Diencephalon (tissue), 1 donor: ENCODE measurements around the gene RBM27. TPM values are rescaled to one million over a fixed set of nuclear protein-coding genes. Genes with fewer than 3 reads are reported as not detected.

Experiments used
- small RNA-seq: library from RNA; depleted of rRNA; stranded (forward); fragments of <200 nt; gene quantifications from one replicate; pipeline ENCODE3, GENCODE V24; 2014
- total RNA-seq: library from RNA; depleted of rRNA; stranded (reverse); fragments of >200 nt; gene quantifications from one replicate; pipeline ENCODE4 v1.2.3, GENCODE V29; 2014

RBM27 gene
- total RNA-seq: 43.4 TPM

GRCh38 chr5:146203011-146203871 lies at the start of gene RBM27:
Gene RBM27 (plus strand): TSS chr5:146203605. CDS start chr5:146203766, 161 bp downstream.

Small RNA genes within 50 kb of the gene (small RNA-seq; reads per million reads assigned to genes)
- gene RNU7-180P: not detected

Other genes starting within 250 kb of the RBM27 start
- gene PLAC8L1, start 98.0 kb upstream of the RBM27 start, total RNA-seq: 0.69 TPM
- gene LARS1, start 21.0 kb upstream of the RBM27 start, total RNA-seq: 143 TPM
- not detected for gene POU4F3, start 135.2 kb downstream of the RBM27 start, total RNA-seq
- 82.4 TPM for gene TCERG1, start 243.7 kb downstream of the RBM27 start, total RNA-seq